Measurements from ENCODE around the gene KIRREL2. TPM values are rescaled to one million over a fixed set of nuclear protein-coding genes. Genes with fewer than 3 reads are reported as not detected.
A peak's percentile ranks its signal among the peaks of the same experiment; 100 is the strongest.

KIRREL2 gene
- total RNA-seq, 3 donors from 2014 or later (not counting 1 experiment from before 2014, with no cell fraction given) = 0.27 TPM; not detected in 2

DNA sequence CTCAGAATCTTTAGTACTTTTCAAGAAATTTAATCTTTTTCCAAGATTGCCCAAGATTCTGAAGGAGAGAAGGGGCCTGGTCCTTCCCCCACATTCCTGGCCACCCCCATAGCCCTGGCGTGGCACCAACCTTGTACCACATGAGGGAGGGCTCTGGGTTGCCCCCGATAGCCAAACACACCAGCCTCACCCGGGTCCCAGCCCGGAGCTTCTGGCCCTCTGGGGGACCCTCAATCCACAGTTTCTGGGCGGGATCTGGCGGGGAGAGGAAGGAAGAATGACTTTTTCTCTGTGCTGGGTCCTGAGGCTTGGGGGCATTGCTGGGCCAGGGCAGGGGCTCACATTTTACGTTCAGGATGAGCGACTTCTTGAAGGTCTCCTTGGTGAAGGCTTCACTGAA is 8.8 kb upstream of the KIRREL2 start:
- intact Hi-C loops (cut with micrococcal nuclease) = no loop called here
- TF ChIP-seq, protein P1, sequence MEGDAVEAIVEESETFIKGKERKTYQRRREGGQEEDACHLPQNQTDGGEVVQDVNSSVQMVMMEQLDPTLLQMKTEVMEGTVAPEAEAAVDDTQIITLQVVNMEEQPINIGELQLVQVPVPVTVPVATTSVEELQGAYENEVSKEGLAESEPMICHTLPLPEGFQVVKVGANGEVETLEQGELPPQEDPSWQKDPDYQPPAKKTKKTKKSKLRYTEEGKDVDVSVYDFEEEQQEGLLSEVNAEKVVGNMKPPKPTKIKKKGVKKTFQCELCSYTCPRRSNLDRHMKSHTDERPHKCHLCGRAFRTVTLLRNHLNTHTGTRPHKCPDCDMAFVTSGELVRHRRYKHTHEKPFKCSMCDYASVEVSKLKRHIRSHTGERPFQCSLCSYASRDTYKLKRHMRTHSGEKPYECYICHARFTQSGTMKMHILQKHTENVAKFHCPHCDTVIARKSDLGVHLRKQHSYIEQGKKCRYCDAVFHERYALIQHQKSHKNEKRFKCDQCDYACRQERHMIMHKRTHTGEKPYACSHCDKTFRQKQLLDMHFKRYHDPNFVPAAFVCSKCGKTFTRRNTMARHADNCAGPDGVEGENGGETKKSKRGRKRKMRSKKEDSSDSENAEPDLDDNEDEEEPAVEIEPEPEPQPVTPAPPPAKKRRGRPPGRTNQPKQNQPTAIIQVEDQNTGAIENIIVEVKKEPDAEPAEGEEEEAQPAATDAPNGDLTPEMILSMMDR (IDR thresholded peaks at IDR 0.05) = no peak
- ATAC-seq = no peak
- Histone ChIP-seq H3K4me3 (ENCODE audit: low read length) (no peak overlapping the region), H3K27ac (ENCODE audit: low read length) (no peak overlapping the region), H3K4me1 (ENCODE audit: control insufficient read depth, insufficient read depth, low read length) (peaks cover 20% of the 10 kb centered on the region), H3K36me3 (ENCODE audit: control insufficient read depth, insufficient read depth, low read length) (no peaks in the 10 kb centered on the region), H3K9me3 (ENCODE audit: control insufficient read depth, insufficient read depth, low read length) (no peaks in the 10 kb centered on the region), H3K27me3 (ENCODE audit: control insufficient read depth, insufficient read depth, low read length) (peaks cover 33% of the 10 kb centered on the region)
- peaks cover 38 to 60% of the 10 kb centered on the region in 2 donors for H3K27me3 Mint-ChIP-seq (ENCODE audit: low read depth in 2 of 2)
- H3K4me1 Mint-ChIP-seq = peaks cover 18 to 19% of the 10 kb centered on the region in 2 donors
- no peak overlapping the region for H3K27ac Mint-ChIP-seq
- H3K4me3 Mint-ChIP-seq = no peak overlapping the region
- H3K36me3 Mint-ChIP-seq = peaks cover 13% of the 10 kb centered on the region
- no peak for DNase-seq
- 83% methylated on average over 8 of the region's 8 CpGs for WGBS (ENCODE audit: insufficient coverage)
- H3K9me3 Mint-ChIP-seq = peaks cover 0 to 2% of the 10 kb centered on the region in 2 donors

DNA sequence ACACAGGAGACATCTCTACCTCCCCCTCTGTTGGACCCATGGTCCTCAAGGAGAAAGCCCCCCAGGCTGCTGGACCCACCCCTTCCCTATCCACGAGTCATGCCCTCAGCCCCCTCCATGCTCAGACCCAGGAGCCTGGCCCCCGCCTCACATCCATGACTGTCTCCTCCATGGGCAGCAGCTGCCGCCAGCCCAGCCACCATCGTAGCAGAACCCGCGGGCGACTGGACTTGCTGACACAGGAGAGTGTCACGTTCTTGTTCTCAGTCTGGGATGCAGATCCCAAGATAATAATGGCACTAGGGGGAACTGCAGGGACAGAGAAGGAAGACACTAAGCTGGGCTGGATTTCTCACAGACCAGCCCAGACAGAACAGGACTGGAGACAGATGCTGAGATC is 8.2 kb upstream of the KIRREL2 start:
- no peak overlapping the region for H3K4me3 ChIP-seq (ENCODE audit: low read length)
- Mint-ChIP-seq H3K9me3 (no peaks in the 10 kb centered on the region), H3K4me1 (peaks cover 18 to 19% of the 10 kb centered on the region in 2 donors), H3K36me3 (peaks cover 13% of the 10 kb centered on the region), H3K27ac (no peak overlapping the region), H3K4me3 (no peak overlapping the region), H3K27me3 (ENCODE audit: low read depth in 2 of 2) (peaks cover 38 to 61% of the 10 kb centered on the region in 2 donors)
- H3K27ac ChIP-seq (ENCODE audit: low read length) = no peak overlapping the region
- 77% methylated on average over 8 of the region's 8 CpGs for WGBS (ENCODE audit: insufficient coverage)
- peaks cover 28% of the 10 kb centered on the region for H3K27me3 ChIP-seq (ENCODE audit: control insufficient read depth, insufficient read depth, low read length)
- intact Hi-C loops (cut with micrococcal nuclease) = no loop called here
- TF ChIP-seq, protein P1 (IDR thresholded peaks at IDR 0.05) = no peak
- H3K9me3 ChIP-seq (ENCODE audit: control insufficient read depth, insufficient read depth, low read length) = no peaks in the 10 kb centered on the region
- H3K4me1 ChIP-seq (ENCODE audit: control insufficient read depth, insufficient read depth, low read length) = peaks cover 20% of the 10 kb centered on the region
- H3K36me3 ChIP-seq (ENCODE audit: control insufficient read depth, insufficient read depth, low read length) = no peaks in the 10 kb centered on the region
- ATAC-seq = no peak
- DNase-seq = peak in 1 of 2 donors; percentile 1

DNA sequence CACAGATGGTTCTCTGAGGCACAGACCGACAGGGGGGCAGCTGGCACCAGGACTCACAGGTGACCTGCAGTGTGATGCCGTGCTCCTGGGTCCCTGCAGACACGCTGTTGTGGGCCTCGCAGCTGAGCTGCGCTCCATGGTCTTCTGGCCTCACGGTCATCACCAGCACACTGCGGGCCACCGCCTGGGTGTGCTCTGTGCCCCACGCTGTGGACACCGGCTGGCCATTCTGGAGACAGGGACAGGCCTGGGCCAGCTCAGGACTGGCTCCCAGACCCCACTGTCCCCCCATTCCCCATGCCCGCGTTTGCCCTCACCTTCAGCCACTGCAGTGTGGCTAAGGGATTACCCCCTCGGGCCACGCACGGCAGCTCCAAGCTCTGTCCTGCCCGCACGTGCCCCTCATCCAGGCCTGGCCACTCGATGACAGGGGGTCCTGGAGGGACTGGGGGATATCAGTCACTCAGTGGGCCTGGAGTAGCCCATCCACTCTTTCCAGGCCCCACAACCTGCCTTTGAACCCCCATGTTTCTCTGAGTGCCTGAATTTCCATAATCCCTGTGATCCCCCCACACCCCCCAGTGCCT is 7.7 kb upstream of the KIRREL2 start:
- Histone ChIP-seq H3K4me1 (ENCODE audit: control insufficient read depth, insufficient read depth, low read length) (peaks cover 16% of the 10 kb centered on the region), H3K9me3 (ENCODE audit: control insufficient read depth, insufficient read depth, low read length) (no peaks in the 10 kb centered on the region), H3K27ac (ENCODE audit: low read length) (no peak overlapping the region), H3K4me3 (ENCODE audit: low read length) (no peak overlapping the region), H3K36me3 (ENCODE audit: control insufficient read depth, insufficient read depth, low read length) (no peaks in the 10 kb centered on the region), H3K27me3 (ENCODE audit: control insufficient read depth, insufficient read depth, low read length) (peaks cover 23% of the 10 kb centered on the region)
- intact Hi-C loops (cut with micrococcal nuclease) = no loop called here
- Mint-ChIP-seq H3K9me3 (no peaks in the 10 kb centered on the region), H3K27ac (no peak overlapping the region), H3K4me1 (peaks cover 18 to 19% of the 10 kb centered on the region in 2 donors), H3K36me3 (peaks cover 13% of the 10 kb centered on the region), H3K27me3 (ENCODE audit: low read depth in 2 of 2) (peaks cover 35 to 57% of the 10 kb centered on the region in 2 donors), H3K4me3 (no peak overlapping the region)
- DNase-seq (peak in 1 of 2 donors; percentile 1), ATAC-seq (no peak)
- 90% methylated on average over 18 of the region's 18 CpGs for WGBS (ENCODE audit: insufficient coverage)
- TF ChIP-seq, protein P1 (IDR thresholded peaks at IDR 0.05) = no peak

All from natural killer cell (primary cell).